Activated CD8-positive, alpha-beta memory T cell treated with anti-CD3 and anti-CD28 coated beads, Interleukin-2, amount 50 U/mL, for 24 hours (primary cell): ENCODE data around the gene LILRA6.

Experiments
- DNase-seq: peaks from one replicate; pipeline ENCODE4 v3.0.0-alpha.2; 2020; ENCODE audit errors: extremely low read depth

LILRA6 gene

GRCh38 chr19:54188215-54188871 lies 54.2 kb downstream of the LILRA6 start:
- DNase-seq, result no peak

- no peak for DNase-seq
Observed at GRCh38 chr19:54186934-54187381, 55.6 kb downstream of the LILRA6 start.
